CD14-positive monocyte (primary cell): ENCODE measurements around the gene MALAT1. TPM values are rescaled to one million over a fixed set of nuclear protein-coding genes. Genes with fewer than 3 reads are reported as not detected.

Experiments used
- DNase-seq, 3 donors: peaks; one replicate each; pipeline ENCODE4 v3.0.0-alpha.2; 2011 to 2022
- H2AFZ ChIP-seq: 2 replicates; pipeline ENCODE4 v1.6.0; 2012; ENCODE audit warnings: mild to moderate bottlenecking, low read depth, low read length, inconsistent platforms; ENCODE audit not compliant: insufficient read depth, poor library complexity, severe bottlenecking
- H3K27ac ChIP-seq, 2 donors: 1 replicate in 1 of 2; 2 replicates in 1 of 2; pipeline ENCODE4 v1.5.1; 2012 to 2013; ENCODE audit warnings: low read length in 2 of 2, control low read depth in 1 of 2, inconsistent platforms in 1 of 2, low read depth in 1 of 2, mild to moderate bottlenecking in 1 of 2
- H3K27me3 ChIP-seq, 2 donors: one replicate each; pipeline versions ENCODE4 v1.6.0 to v1.6.1; 2011 to 2013; ENCODE audit warnings: low read length in 2 of 2; ENCODE audit not compliant: control insufficient read depth in 2 of 2, insufficient read depth in 2 of 2
- H3K36me3 ChIP-seq, 2 donors: replicated peaks in 1 of 2; 1 replicate in 1 of 2; 2 replicates in 1 of 2; pipeline versions ENCODE4 v1.5.1 to v1.6.1; 2012 to 2013; ENCODE audit warnings: low read length in 2 of 2, control low read depth in 1 of 2, inconsistent platforms in 1 of 2, mild to moderate bottlenecking in 1 of 2; ENCODE audit not compliant: insufficient read depth in 2 of 2, control insufficient read depth in 1 of 2
- H3K4me1 ChIP-seq, 2 donors: 1 replicate in 1 of 2; 2 replicates in 1 of 2; pipeline versions ENCODE4 v1.5.1 to v1.6.1; 2012 to 2013; ENCODE audit warnings: low read length in 2 of 2, control low read depth in 1 of 2, inconsistent platforms in 1 of 2, mild to moderate bottlenecking in 1 of 2, moderate library complexity in 1 of 2; ENCODE audit not compliant: insufficient read depth in 2 of 2, control insufficient read depth in 1 of 2
- H3K4me2 ChIP-seq: replicated peaks from 2 replicates; pipeline ENCODE3; 2012; ENCODE audit warnings: low read length, moderate library complexity, mild to moderate bottlenecking; ENCODE audit not compliant: poor library complexity, severe bottlenecking; ENCODE audit errors: extremely low read depth
- H3K4me3 ChIP-seq, 3 experiments: fragments of 200-600 bp in 1 of 3; sonication (generic) in 1 of 3; replicated peaks in 1 of 3; 1 replicate in 2 of 3; 2 replicates in 1 of 3; pipeline ENCODE4 v1.5.1; 2011 to 2013; ENCODE audit warnings: low read length in 3 of 3, mild to moderate bottlenecking in 3 of 3, control low read depth in 2 of 3, low read depth in 2 of 3, inconsistent platforms in 1 of 3, moderate library complexity in 1 of 3
- H3K79me2 ChIP-seq: 2 replicates; pipeline ENCODE4 v1.6.0; 2012; ENCODE audit warnings: mild to moderate bottlenecking, control low read depth, inconsistent platforms, low read length, moderate library complexity; ENCODE audit not compliant: insufficient read depth
- H3K9ac ChIP-seq: 2 replicates; pipeline ENCODE4 v1.6.0; 2017; ENCODE audit warnings: low read length, mild to moderate bottlenecking; ENCODE audit not compliant: insufficient read depth, poor library complexity, severe bottlenecking
- H3K9me3 ChIP-seq, 2 donors: replicated peaks in 1 of 2; 1 replicate in 1 of 2; 2 replicates in 1 of 2; pipeline versions ENCODE4 v1.5.1 to v1.6.1; 2012 to 2013; ENCODE audit warnings: low read length in 2 of 2, control low read depth in 1 of 2; ENCODE audit not compliant: control insufficient read depth in 1 of 2, insufficient read depth in 1 of 2
- H4K20me1 ChIP-seq: 2 replicates; pipeline ENCODE4 v1.6.0; 2012; ENCODE audit warnings: mild to moderate bottlenecking, low read length, control low read depth, moderate library complexity; ENCODE audit not compliant: insufficient read depth
- H3K27ac Mint-ChIP-seq, 7 donors: one replicate each; pipeline ENCODE4 v1.8.0; 2020; ENCODE audit warnings: mild to moderate bottlenecking in 7 of 7, mixed read lengths in 7 of 7, moderate library complexity in 6 of 7, inconsistent platforms in 2 of 7
- H3K27me3 Mint-ChIP-seq, 3 donors: one replicate each; pipeline ENCODE4 v1.8.0; 2021 to 2022; ENCODE audit warnings: low read depth in 3 of 3, mild to moderate bottlenecking in 3 of 3, mixed read lengths in 3 of 3, moderate library complexity in 3 of 3, inconsistent platforms in 1 of 3
- H3K36me3 Mint-ChIP-seq, 2 donors: one replicate each; pipeline ENCODE4 v1.8.0; 2020; ENCODE audit warnings: mixed read lengths in 2 of 2, inconsistent platforms in 1 of 2, mild to moderate bottlenecking in 1 of 2
- H3K4me1 Mint-ChIP-seq: one replicate; pipeline ENCODE4 v1.8.0; 2020; ENCODE audit warnings: mild to moderate bottlenecking, mixed read lengths
- H3K4me3 Mint-ChIP-seq, 2 donors: one replicate each; pipeline ENCODE4 v1.8.0; 2020; ENCODE audit warnings: mild to moderate bottlenecking in 2 of 2, mixed read lengths in 2 of 2, moderate library complexity in 1 of 2
- H3K9me3 Mint-ChIP-seq, 7 donors: one replicate each; pipeline ENCODE4 v1.8.0; 2020 to 2022; ENCODE audit warnings: mixed read lengths in 7 of 7, mild to moderate bottlenecking in 6 of 7, moderate library complexity in 6 of 7, inconsistent platforms in 2 of 7
- WGBS: methylation state at CpG from one replicate; pipeline ENCODE4 v1.1.5; 2013; ENCODE audit warnings: missing lambda C conversion rate; ENCODE audit not compliant: insufficient coverage; 5-methylcytosine and 5-hydroxymethylcytosine counted together
- intact Hi-C, 2 donors: fragments of 100-400 bp; cut with micrococcal nuclease; formaldehyde crosslinking; loops; one replicate each; pipeline versions ENCODE4 v1.15.0 to v1.15.1; 2023
- polyA plus RNA-seq, 3 donors: library from polyadenylated mRNA; depleted of rRNA in 1 of 3; unstranded in 2 of 3; stranded (reverse) in 1 of 3; fragments of 300-500 nt in 2 of 3; fragments of >200 nt in 1 of 3; fragmentation: Illumina TruSeq in 2 of 3; gene quantifications; 1 replicate in 2 of 3; 2 replicates in 1 of 3; pipeline ENCODE4 v1.2.3, GENCODE V29; 2012 to 2021
- TF ChIP-seq, protein P1 (sequence below): fragments of 200-600 bp; IDR thresholded peaks from one replicate; pipeline ENCODE4 v1.8.0; 2022; ENCODE audit warnings: antibody characterized with exemption, mild to moderate bottlenecking

Gene MALAT1
- polyA plus RNA-seq, 3 donors = 263 to 815 (median 554) TPM

DNA sequence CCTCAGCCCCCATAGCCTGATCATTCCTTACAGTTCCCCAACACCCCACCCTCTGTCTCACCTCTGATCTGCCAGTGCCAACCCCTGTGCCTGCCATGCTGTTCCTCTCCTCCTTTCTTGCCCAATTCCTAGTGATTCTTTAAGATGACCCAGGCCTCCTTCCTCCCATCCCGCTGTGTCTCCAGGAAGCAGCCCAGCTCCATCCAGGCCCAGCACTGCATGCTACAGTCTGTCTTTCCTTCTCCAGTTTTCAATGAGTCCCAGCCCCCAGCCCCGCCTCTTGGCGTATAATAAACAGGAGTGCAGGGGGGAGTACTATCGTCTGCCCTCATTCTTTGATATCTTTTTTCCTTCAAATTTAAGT lies 47.0 kb downstream of the MALAT1 start:
- Mint-ChIP-seq H3K27me3 (peaks cover 17 to 18% (median 18%) of the 10 kb centered on the region in 3 donors), H3K4me3 (peak overlapping the region; percentile 60 to 83), H3K27ac (peak overlapping the region in 4 of 7 donors; percentile 27 to 68 (median 45)), H3K9me3 (peaks cover 0 to 2% (median 0%) of the 10 kb centered on the region in 7 donors), H3K36me3 (no peaks in the 10 kb centered on the region), H3K4me1 (peaks cover 30% of the 10 kb centered on the region)
- WGBS = no CpG with 5 or more reads among the region's 4 CpGs
- Histone ChIP-seq H3K4me2 (peak overlapping the region; percentile 91), H3K36me3 (no peaks in the 10 kb centered on the region), H3K27me3 (no peaks in the 10 kb centered on the region), H3K79me2 (no peaks in the 10 kb centered on the region), H3K4me1 (peaks cover 20 to 30% of the 10 kb centered on the region in 2 donors), H3K27ac (no peak overlapping the region), H3K9ac (no peak overlapping the region), H4K20me1 (no peaks in the 10 kb centered on the region), H2AFZ (peak overlapping the region; percentile 79), H3K9me3 (no peaks in the 10 kb centered on the region), H3K4me3 (peak overlapping the region in 1 of 3 experiments; percentile 79)
- TF ChIP-seq, protein P1, sequence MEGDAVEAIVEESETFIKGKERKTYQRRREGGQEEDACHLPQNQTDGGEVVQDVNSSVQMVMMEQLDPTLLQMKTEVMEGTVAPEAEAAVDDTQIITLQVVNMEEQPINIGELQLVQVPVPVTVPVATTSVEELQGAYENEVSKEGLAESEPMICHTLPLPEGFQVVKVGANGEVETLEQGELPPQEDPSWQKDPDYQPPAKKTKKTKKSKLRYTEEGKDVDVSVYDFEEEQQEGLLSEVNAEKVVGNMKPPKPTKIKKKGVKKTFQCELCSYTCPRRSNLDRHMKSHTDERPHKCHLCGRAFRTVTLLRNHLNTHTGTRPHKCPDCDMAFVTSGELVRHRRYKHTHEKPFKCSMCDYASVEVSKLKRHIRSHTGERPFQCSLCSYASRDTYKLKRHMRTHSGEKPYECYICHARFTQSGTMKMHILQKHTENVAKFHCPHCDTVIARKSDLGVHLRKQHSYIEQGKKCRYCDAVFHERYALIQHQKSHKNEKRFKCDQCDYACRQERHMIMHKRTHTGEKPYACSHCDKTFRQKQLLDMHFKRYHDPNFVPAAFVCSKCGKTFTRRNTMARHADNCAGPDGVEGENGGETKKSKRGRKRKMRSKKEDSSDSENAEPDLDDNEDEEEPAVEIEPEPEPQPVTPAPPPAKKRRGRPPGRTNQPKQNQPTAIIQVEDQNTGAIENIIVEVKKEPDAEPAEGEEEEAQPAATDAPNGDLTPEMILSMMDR = no peak
- intact Hi-C loops = loop anchor here in 1 of 2 donors (10.0 kb wide), 1 partner anchor 69 kb away; the partner anchor contains the start of genes MAP3K11 and PCNX3
- no peak for DNase-seq

DNA sequence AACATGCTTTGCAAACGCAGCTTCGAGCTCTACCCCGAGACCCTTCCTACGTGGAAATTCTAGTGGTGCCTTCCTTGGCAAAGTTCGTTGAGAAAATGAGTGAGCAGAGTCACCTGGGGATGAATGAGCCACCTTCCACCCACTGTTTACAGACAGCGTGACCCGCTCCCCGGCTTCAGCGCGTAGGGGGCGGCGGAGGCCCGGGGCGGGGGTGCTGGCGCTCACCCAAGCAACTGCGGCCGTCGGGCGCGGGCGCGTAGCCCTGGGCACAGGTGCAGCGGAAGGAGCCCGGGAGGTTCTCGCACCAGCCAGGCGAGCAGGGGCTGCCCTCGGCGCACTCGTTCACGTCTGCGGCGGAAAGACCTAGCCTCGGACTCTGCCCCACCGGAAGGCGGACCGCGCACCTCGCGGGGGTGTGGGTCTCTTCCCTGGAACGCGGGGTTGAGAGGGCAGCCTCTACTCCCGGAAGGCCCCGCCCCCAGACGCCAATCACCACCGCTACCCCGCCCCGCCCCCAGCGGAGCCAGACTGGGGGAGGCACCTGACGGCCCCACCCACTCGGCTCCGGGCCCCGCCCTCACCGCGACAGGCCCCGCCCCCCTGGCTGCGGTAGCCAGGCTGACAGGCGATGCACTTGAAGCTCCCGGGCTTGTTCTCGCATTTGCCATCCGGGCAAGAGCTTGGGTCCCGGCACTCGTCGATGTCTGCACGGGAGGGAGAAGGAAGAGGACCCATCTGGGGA lies 47.5 kb downstream of the MALAT1 start:
- peaks cover 0 to 2% (median 0%) of the 10 kb centered on the region in 7 donors for H3K9me3 Mint-ChIP-seq
- Histone ChIP-seq H2AFZ (peak overlapping the region; percentile 79), H3K4me2 (peak overlapping the region; percentile 91), H3K79me2 (no peaks in the 10 kb centered on the region), H4K20me1 (no peaks in the 10 kb centered on the region), H3K27ac (no peak overlapping the region), H3K9me3 (no peaks in the 10 kb centered on the region), H3K4me3 (peak overlapping the region; percentile 29 to 79 (median 34)), H3K4me1 (peaks cover 14 to 24% of the 10 kb centered on the region in 2 donors), H3K27me3 (no peaks in the 10 kb centered on the region), H3K9ac (no peak overlapping the region), H3K36me3 (no peaks in the 10 kb centered on the region)
- H3K4me1 Mint-ChIP-seq = peaks cover 26% of the 10 kb centered on the region
- H3K27me3 Mint-ChIP-seq = peaks cover 17 to 18% (median 18%) of the 10 kb centered on the region in 3 donors
- under 1% methylated on average over 44 of the region's 64 CpGs for WGBS
- H3K27ac Mint-ChIP-seq = peak overlapping the region in 4 of 7 donors; percentile 10 to 65 (median 36)
- DNase-seq = peak; percentile 79 to 83 (median 81)
- TF ChIP-seq, protein P1 = no peak
- intact Hi-C loops = loop anchor here in 1 of 2 donors (10.0 kb wide), 1 partner anchor 68 kb away; the partner anchor contains the start of genes MAP3K11 and PCNX3
- H3K4me3 Mint-ChIP-seq = peak overlapping the region; percentile 69 to 83
- H3K36me3 Mint-ChIP-seq = no peaks in the 10 kb centered on the region
